Parathyroid adenoma (tissue), 2 donors: ENCODE measurements around the gene CEP128.

Source experiments
- H2AFZ ChIP-seq: fragments of 300-600 bp; sonication (generic); one replicate; pipeline ENCODE4 v1.7.0; 2017; ENCODE audit warnings: antibody characterized with exemption, mild to moderate bottlenecking
- H3K27ac ChIP-seq: fragments of 300-600 bp; sonication (generic); one replicate; pipeline ENCODE4 v1.7.0; 2017
- H3K27me3 ChIP-seq: fragments of 300-600 bp; sonication (generic); one replicate; pipeline ENCODE4 v1.7.0; 2017; ENCODE audit warnings: low read length; ENCODE audit not compliant: control insufficient read depth, insufficient read depth
- H3K36me3 ChIP-seq: fragments of 300-600 bp; sonication (generic); one replicate; pipeline ENCODE4 v1.7.0; 2017; ENCODE audit warnings: low read length; ENCODE audit not compliant: control insufficient read depth, insufficient read depth
- H3K4me1 ChIP-seq: fragments of 300-600 bp; sonication (generic); one replicate; pipeline ENCODE4 v1.7.0; 2017; ENCODE audit warnings: control low read depth
- H3K4me2 ChIP-seq: fragments of 300-600 bp; sonication (generic); one replicate; pipeline ENCODE4 v1.7.0; 2017; ENCODE audit warnings: low read length
- H3K4me3 ChIP-seq: fragments of 300-600 bp; sonication (generic); one replicate; pipeline ENCODE4 v1.7.0; 2017; ENCODE audit warnings: low read depth, low read length
- H3K79me2 ChIP-seq: fragments of 300-600 bp; sonication (generic); one replicate; pipeline ENCODE4 v1.7.0; 2017; ENCODE audit warnings: control low read depth
- H3K9ac ChIP-seq: fragments of 300-600 bp; sonication (generic); one replicate; pipeline ENCODE4 v1.7.0; 2017; ENCODE audit warnings: mild to moderate bottlenecking
- H3K9me3 ChIP-seq: fragments of 300-600 bp; sonication (generic); one replicate; pipeline ENCODE4 v1.7.0; 2017; ENCODE audit warnings: low read length; ENCODE audit not compliant: control insufficient read depth
- CTCF ChIP-seq: fragments of 300-600 bp; sonication (generic); IDR thresholded peaks from one replicate; pipeline ENCODE4 v1.7.0; 2017; ENCODE audit warnings: antibody characterized with exemption, mild to moderate bottlenecking
- donor health status: primary hyperparathyroidism.

Gene CEP128

GRCh38 chr14:80567905-80568536 lies 373.5 kb downstream of the CEP128 start:
- Histone ChIP-seq H3K27ac (no peak overlapping the region), H3K4me3 (no peak overlapping the region), H2AFZ (no peak overlapping the region), H3K79me2 (no peaks in the 10 kb centered on the region), H3K9me3 (no peaks in the 10 kb centered on the region), H3K27me3 (no peaks in the 10 kb centered on the region), H3K4me2 (no peak overlapping the region), H3K9ac (no peak overlapping the region), H3K36me3 (no peaks in the 10 kb centered on the region), H3K4me1 (no peaks in the 10 kb centered on the region)
- TF ChIP-seq CTCF, result no peak

DNA sequence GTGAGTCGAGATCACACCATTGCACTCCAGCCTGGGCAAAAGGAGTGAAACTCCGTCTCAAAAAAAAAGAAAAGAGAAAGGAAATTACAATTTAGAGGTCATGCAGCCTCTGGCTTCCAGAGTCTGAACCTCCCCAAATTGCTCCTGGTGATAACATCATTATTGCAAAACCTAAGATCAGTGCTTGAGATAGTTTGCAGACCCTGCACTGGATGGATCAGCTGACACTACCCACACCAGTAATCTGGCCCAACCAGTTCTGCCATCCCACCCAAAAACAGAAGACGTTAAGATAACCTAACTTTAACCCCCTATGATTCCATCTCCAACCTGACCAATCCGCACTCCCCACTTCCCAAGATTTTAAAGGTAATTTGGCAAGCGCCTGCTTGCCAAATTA lies 376.5 kb downstream of the CEP128 start:
- H3K9me3 ChIP-seq, result no peaks in the 10 kb centered on the region
- no peaks in the 10 kb centered on the region for H3K4me1 ChIP-seq
- H3K79me2 ChIP-seq, result no peaks in the 10 kb centered on the region
- H3K36me3 ChIP-seq, result no peaks in the 10 kb centered on the region
- no peak overlapping the region for H2AFZ ChIP-seq
- no peak overlapping the region for H3K4me2 ChIP-seq
- H3K27me3 ChIP-seq, result no peaks in the 10 kb centered on the region
- H3K4me3 ChIP-seq, result no peak overlapping the region
- no peak for TF ChIP-seq CTCF
- no peak overlapping the region for H3K27ac ChIP-seq
- no peak overlapping the region for H3K9ac ChIP-seq

DNA sequence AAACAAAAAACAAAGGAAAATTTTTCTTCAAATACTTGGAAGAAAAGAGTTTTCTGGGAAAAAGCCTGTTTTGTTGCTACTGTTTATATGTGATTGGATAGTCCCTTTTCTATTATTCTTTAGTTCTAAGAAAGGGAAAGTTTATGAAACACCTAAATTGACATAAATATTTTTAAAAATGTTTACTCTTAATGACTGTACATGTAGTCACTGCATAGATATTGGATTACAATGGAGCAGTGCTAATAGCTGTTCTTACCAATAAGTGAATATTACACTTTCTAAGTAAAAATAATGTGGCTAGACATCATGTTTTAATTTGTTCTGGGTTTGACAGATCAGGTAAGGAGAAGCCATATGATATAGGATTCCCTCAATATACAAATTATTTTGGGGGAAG lies 377.5 kb downstream of the CEP128 start:
- H3K79me2 ChIP-seq, result no peaks in the 10 kb centered on the region
- no peak overlapping the region for H3K4me2 ChIP-seq
- no peaks in the 10 kb centered on the region for H3K36me3 ChIP-seq
- H3K9me3 ChIP-seq, result no peaks in the 10 kb centered on the region
- H3K4me3 ChIP-seq, result no peak overlapping the region
- no peak overlapping the region for H3K9ac ChIP-seq
- no peak overlapping the region for H3K27ac ChIP-seq
- H3K27me3 ChIP-seq, result no peaks in the 10 kb centered on the region
- no peak for TF ChIP-seq CTCF
- H3K4me1 ChIP-seq, result no peaks in the 10 kb centered on the region
- no peak overlapping the region for H2AFZ ChIP-seq

GRCh38 chr14:80560800-80561657 lies 380.5 kb downstream of the CEP128 start:
- H3K4me1 ChIP-seq, result no peaks in the 10 kb centered on the region
- H3K79me2 ChIP-seq, result no peaks in the 10 kb centered on the region
- H3K27ac ChIP-seq, result no peak overlapping the region
- no peaks in the 10 kb centered on the region for H3K36me3 ChIP-seq
- no peak for TF ChIP-seq CTCF
- H3K4me2 ChIP-seq, result no peak overlapping the region
- no peak overlapping the region for H3K4me3 ChIP-seq
- H2AFZ ChIP-seq, result no peak overlapping the region
- H3K27me3 ChIP-seq, result no peaks in the 10 kb centered on the region
- no peak overlapping the region for H3K9ac ChIP-seq
- H3K9me3 ChIP-seq, result no peaks in the 10 kb centered on the region
